ENCODE results near the gene GJD4.

Gene GJD4

DNA sequence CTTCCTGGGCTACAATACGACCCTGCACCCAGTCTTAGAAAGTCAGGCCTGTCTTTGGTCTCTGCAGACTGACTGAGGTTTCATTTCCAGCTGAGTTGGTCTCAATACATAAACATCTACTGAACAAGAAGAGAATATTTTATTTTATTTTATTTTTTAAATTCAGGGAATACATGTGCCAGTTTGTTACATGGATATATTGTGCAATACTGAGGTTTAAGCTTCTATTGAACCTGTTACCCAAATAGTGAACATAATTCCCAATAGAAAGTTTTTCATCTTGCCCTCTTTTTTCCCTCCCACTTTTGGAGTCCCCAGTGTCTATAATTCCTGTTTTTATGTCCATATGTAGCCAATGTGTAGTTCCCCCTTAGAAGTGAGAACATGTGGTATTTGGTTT lies 26.3 kb downstream of the GJD4 start:
- TF ChIP-seq, protein P1, sequence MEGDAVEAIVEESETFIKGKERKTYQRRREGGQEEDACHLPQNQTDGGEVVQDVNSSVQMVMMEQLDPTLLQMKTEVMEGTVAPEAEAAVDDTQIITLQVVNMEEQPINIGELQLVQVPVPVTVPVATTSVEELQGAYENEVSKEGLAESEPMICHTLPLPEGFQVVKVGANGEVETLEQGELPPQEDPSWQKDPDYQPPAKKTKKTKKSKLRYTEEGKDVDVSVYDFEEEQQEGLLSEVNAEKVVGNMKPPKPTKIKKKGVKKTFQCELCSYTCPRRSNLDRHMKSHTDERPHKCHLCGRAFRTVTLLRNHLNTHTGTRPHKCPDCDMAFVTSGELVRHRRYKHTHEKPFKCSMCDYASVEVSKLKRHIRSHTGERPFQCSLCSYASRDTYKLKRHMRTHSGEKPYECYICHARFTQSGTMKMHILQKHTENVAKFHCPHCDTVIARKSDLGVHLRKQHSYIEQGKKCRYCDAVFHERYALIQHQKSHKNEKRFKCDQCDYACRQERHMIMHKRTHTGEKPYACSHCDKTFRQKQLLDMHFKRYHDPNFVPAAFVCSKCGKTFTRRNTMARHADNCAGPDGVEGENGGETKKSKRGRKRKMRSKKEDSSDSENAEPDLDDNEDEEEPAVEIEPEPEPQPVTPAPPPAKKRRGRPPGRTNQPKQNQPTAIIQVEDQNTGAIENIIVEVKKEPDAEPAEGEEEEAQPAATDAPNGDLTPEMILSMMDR (IDR thresholded peaks at IDR 0.05; ENCODE audit: low read depth, low read length, missing control alignments), result no peak

DNA sequence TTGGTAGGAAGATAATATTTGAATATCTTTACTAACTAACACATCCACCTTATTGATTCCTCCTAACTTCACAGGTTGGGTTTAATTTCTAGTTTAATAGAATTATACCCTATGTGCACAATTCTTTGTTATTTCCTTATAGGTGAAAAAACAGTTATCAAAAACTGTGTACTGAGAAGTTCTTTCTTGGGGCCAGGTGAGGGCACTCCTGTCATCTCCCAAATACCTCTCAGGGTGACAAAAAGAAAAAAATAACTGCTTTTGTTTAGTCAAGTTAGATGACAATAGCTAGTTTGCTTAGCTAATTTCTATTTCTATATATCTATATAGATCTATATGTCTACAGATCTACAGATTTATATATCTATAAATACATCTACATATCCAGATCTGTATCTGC lies 26.9 kb downstream of the GJD4 start:
- Histone ChIP-seq H3K27ac (no peak overlapping the region), H3K27me3 (replicated peaks) (no peaks in the 10 kb centered on the region), H3K36me3 (replicated peaks) (no peaks in the 10 kb centered on the region), H3K4me3 (ENCODE audit: low read depth, low read length) (no peak overlapping the region)
- no peak for DNase-seq
- TF ChIP-seq, protein P1 (IDR thresholded peaks at IDR 0.05; ENCODE audit: low read depth, low read length, missing control alignments), result no peak
- in situ Hi-C loops (cut with HindIII; ENCODE audit: low pct_ligation_motif_present, low sequenced_read_pairs), result loop anchor here (25.0 kb wide), 1 partner anchor 1155 kb away; no protein-coding TSS in a partner anchor

More for the DNA sequence above, 26.3 kb downstream of the GJD4 start:
- no peak for DNase-seq
- no peaks in the 10 kb centered on the region for H3K36me3 ChIP-seq (replicated peaks)
- in situ Hi-C loops (cut with HindIII; ENCODE audit: low pct_ligation_motif_present, low sequenced_read_pairs), result loop anchor here (25.0 kb wide), 1 partner anchor 1156 kb away; no protein-coding TSS in a partner anchor
- no peak overlapping the region for H3K27ac ChIP-seq
- H3K4me3 ChIP-seq (ENCODE audit: low read depth, low read length), result no peak overlapping the region
- H3K27me3 ChIP-seq (replicated peaks), result no peaks in the 10 kb centered on the region

DNA sequence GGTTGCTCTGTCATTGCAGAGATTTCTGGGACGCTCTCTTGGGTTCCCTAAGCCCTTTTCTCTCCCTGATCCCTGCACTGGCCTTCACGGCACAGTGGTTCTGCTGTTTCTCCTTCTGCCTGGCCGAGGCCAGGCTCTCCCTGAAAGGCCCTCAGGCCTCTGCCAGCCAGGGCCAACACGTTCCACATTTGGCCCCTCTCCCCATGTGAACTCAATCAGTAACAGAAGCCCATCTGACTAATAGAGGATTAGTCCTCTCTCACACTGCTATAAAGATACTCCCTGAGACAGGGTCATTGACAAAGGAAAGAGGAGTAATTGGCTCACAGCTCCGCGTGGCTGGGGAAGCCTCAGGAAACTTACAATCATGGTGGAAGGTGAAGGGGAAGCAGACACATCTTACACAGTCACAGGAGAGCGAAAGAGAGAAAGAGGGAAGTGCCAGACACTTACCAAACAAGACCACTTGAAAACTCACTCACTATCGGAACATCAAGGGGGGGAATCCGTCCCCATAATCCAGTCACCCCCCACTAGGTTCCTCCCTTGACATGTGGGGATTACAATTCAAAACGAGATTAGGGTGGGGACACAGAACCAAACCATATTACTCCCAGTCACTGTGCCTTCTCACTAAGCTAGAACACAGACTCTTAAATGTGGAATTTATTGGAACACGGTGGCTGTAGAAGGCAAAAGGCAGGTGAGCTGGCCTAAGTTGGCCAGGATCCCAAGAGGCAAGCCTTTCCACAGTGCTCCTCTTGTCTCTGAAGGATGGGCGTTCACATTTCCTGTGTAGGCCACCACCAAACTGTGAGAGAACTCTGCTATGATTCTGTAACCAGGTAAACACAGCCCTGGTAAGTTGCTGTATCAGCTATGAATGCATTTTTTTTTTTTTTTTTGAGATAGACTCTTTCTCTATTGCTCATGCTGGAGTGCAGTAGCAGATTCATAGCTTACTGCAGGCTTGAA lies 28.2 kb downstream of the GJD4 start:
- H3K27ac ChIP-seq, result no peak overlapping the region
- no peak for DNase-seq
- no peak overlapping the region for H3K4me3 ChIP-seq (ENCODE audit: low read depth, low read length)
- H3K36me3 ChIP-seq (replicated peaks), result no peaks in the 10 kb centered on the region
- in situ Hi-C loops (cut with HindIII; ENCODE audit: low pct_ligation_motif_present, low sequenced_read_pairs), result loop anchor here (25.0 kb wide), 1 partner anchor 1154 kb away; no protein-coding TSS in a partner anchor
- TF ChIP-seq, protein P1 (IDR thresholded peaks at IDR 0.05; ENCODE audit: low read depth, low read length, missing control alignments), result no peak
- H3K27me3 ChIP-seq (replicated peaks), result no peaks in the 10 kb centered on the region

DNA sequence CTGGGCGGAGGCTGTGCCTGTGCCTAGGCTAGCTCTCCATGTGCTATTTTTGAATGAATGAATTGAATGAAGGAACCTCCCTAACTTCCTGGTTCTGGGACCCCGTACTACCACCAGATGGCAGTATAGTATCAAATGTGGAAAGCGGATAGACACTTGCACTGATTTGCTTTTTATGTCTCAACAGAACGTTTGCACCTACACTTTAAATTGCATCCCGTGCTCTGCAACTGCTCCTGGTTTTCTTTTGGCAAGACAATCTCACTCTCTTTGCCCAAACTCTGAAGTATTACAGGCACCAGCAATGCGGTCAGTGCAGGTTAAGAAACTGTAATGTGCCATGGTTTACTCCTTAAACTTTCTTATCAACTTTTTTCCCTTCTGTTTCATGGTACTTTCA lies 30.4 kb downstream of the GJD4 start:
- Histone ChIP-seq H3K27me3 (replicated peaks) (no peaks in the 10 kb centered on the region), H3K4me3 (ENCODE audit: low read depth, low read length) (no peak overlapping the region), H3K36me3 (replicated peaks) (no peaks in the 10 kb centered on the region), H3K27ac (no peak overlapping the region)
- in situ Hi-C loops (cut with HindIII; ENCODE audit: low pct_ligation_motif_present, low sequenced_read_pairs), result loop anchor here (25.0 kb wide), 1 partner anchor 1152 kb away; no protein-coding TSS in a partner anchor
- TF ChIP-seq, protein P1 (IDR thresholded peaks at IDR 0.05; ENCODE audit: low read depth, low read length, missing control alignments), result peak; percentile 84
- peak; percentile 70 for DNase-seq

DNA sequence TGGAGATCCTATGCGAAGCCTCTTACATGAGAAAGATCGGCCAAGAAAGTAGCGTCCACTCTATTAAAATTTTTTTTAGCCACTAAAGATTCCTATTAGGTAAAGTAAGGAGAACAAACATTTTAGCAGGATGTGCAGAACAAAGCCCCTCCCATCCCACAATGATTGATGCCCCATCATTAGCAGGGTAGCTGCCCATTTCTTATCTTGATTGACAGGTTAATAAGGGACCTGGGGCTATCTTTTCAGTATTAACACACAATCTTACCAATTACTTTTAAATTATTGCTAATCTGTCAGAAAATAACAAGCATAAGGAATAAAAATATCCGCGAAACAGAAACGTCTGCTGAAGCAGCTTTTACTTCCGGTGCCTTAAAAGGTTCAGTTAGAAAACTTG lies 31.8 kb downstream of the GJD4 start:
- Histone ChIP-seq H3K27me3 (replicated peaks) (no peaks in the 10 kb centered on the region), H3K4me3 (ENCODE audit: low read depth, low read length) (no peak overlapping the region), H3K27ac (no peak overlapping the region), H3K36me3 (replicated peaks) (no peaks in the 10 kb centered on the region)
- no peak for DNase-seq
- TF ChIP-seq, protein P1 (IDR thresholded peaks at IDR 0.05; ENCODE audit: low read depth, low read length, missing control alignments), result no peak
- in situ Hi-C loops (cut with HindIII; ENCODE audit: low pct_ligation_motif_present, low sequenced_read_pairs), result loop anchor here (25.0 kb wide), 1 partner anchor 1150 kb away; no protein-coding TSS in a partner anchor

All from brain microvascular endothelial cell (primary cell).